B cell (primary cell): ENCODE data around the gene EDA2R. TPM values are rescaled to one million over a fixed set of nuclear protein-coding genes. Genes with fewer than 3 reads are reported as not detected.

Source experiments
- ATAC-seq: fragments of 200-7000 bp; cut with Tn5 transposase; one replicate; pipeline ENCODE4 v1.10.0; 2021; ENCODE audit warnings: low read depth, mild to moderate bottlenecking, moderate number of reproducible peaks, moderate library complexity
- CTCF ChIA-PET: fragments of 350-600 bp; sonication (Branson Sonifier 250); formaldehyde crosslinking; loops from one replicate; lab custom pipeline; 2021; ENCODE audit warnings: antibody characterized with exemption, inconsistent platforms; lab: Charles Lee
- POLR2A ChIA-PET: fragments of 350-600 bp; sonication (Branson Sonifier 250); formaldehyde crosslinking; loops from one replicate; lab custom pipeline; 2021; ENCODE audit warnings: antibody characterized with exemption; lab: Charles Lee
- DNase-seq: peaks from one replicate; pipeline ENCODE4 v3.0.0; 2013
- H2AFZ ChIP-seq: 2 replicates; pipeline ENCODE4 v1.6.1; 2012; ENCODE audit warnings: mild to moderate bottlenecking, low read depth, low read length; ENCODE audit not compliant: insufficient read depth, poor library complexity, severe bottlenecking
- H3K27ac ChIP-seq, 2 donors: 1 replicate in 1 of 2; 2 replicates in 1 of 2; pipeline ENCODE4 v1.5.1; 2012 to 2013; ENCODE audit warnings: low read length in 2 of 2, mild to moderate bottlenecking in 2 of 2, moderate library complexity in 1 of 2
- H3K27me3 ChIP-seq, 4 experiments: fragments of 200-600 bp in 1 of 4; sonication (generic) in 1 of 4; replicated peaks in 1 of 4; 1 replicate in 2 of 4; 2 replicates in 2 of 4; pipeline versions ENCODE4 v1.6.1 to v1.7.0; 2013 to 2016; ENCODE audit warnings: low read length in 3 of 4, mild to moderate bottlenecking in 2 of 4, mixed read lengths in 1 of 4, moderate library complexity in 1 of 4; ENCODE audit not compliant: insufficient read depth in 4 of 4, control insufficient read depth in 3 of 4; ENCODE audit errors: control extremely low read depth in 1 of 4
- H3K36me3 ChIP-seq, 2 experiments: replicated peaks in 1 of 2; 1 replicate in 1 of 2; 2 replicates in 1 of 2; pipeline versions ENCODE4 v1.6.1 to v1.7.1; 2013; ENCODE audit warnings: low read length in 1 of 2; ENCODE audit not compliant: insufficient read depth in 2 of 2, control insufficient read depth in 1 of 2; ENCODE audit errors: control extremely low read depth in 1 of 2, extremely low read depth in 1 of 2
- H3K4me1 ChIP-seq, 2 donors: fragments of 200-600 bp in 1 of 2; sonication (generic) in 1 of 2; 1 replicate in 1 of 2; 2 replicates in 1 of 2; pipeline versions ENCODE4 v1.5.1 to v1.6.1; 2013 to 2017; ENCODE audit warnings: low read length in 2 of 2; ENCODE audit not compliant: control insufficient read depth in 2 of 2, insufficient read depth in 2 of 2
- H3K4me2 ChIP-seq: replicated peaks from 2 replicates; pipeline ENCODE3; 2012; ENCODE audit warnings: mild to moderate bottlenecking, low read depth, low read length; ENCODE audit not compliant: poor library complexity, severe bottlenecking
- H3K4me3 ChIP-seq, 5 experiments: fragments of 200-600 bp in 1 of 5; sonication (generic) in 1 of 5; 1 replicate in 3 of 5; 2 replicates in 2 of 5; pipeline versions ENCODE4 v1.5.1 to v1.7.0; 2011 to 2016; ENCODE audit warnings: low read length in 4 of 5, mild to moderate bottlenecking in 4 of 5, low read depth in 2 of 5, control low read depth in 1 of 5, moderate library complexity in 1 of 5; ENCODE audit not compliant: insufficient read depth in 1 of 5; ENCODE audit errors: control extremely low read depth in 1 of 5, extremely low read depth in 1 of 5
- H3K79me2 ChIP-seq: fragments of 200-600 bp; sonication (generic); one replicate; pipeline ENCODE4 v1.6.0; 2016; ENCODE audit warnings: low read length; ENCODE audit not compliant: control insufficient read depth, insufficient read depth
- H3K9ac ChIP-seq: fragments of 200-600 bp; sonication (generic); 2 replicates; pipeline ENCODE4 v1.6.1; 2017; ENCODE audit warnings: mild to moderate bottlenecking, low read length, moderate library complexity
- H3K9me3 ChIP-seq, 3 donors: one replicate each; pipeline versions ENCODE4 v1.6.1 to v1.7.1; 2013; ENCODE audit warnings: low read length in 2 of 3; ENCODE audit not compliant: control insufficient read depth in 2 of 3, insufficient read depth in 1 of 3; ENCODE audit errors: control extremely low read depth in 1 of 3
- H4K20me1 ChIP-seq: 2 replicates; pipeline ENCODE4 v1.6.0; 2012; ENCODE audit warnings: mild to moderate bottlenecking, low read length; ENCODE audit not compliant: insufficient read depth, control insufficient read depth, poor library complexity, severe bottlenecking
- H3K27ac Mint-ChIP-seq: one replicate; pipeline ENCODE4 v1.8.0; 2021; ENCODE audit warnings: mixed read lengths
- H3K27me3 Mint-ChIP-seq: one replicate; pipeline ENCODE4 v1.8.0; 2021; ENCODE audit warnings: mixed read lengths
- H3K4me1 Mint-ChIP-seq: one replicate; pipeline ENCODE4 v1.8.0; 2021; ENCODE audit warnings: mixed read lengths
- H3K4me3 Mint-ChIP-seq: one replicate; pipeline ENCODE4 v1.8.0; 2021; ENCODE audit warnings: mixed read lengths
- H3K9me3 Mint-ChIP-seq: one replicate; pipeline ENCODE4 v1.8.0; 2022; ENCODE audit warnings: mixed read lengths; ENCODE audit not compliant: insufficient read depth
- CTCF ChIP-seq: fragments of 200-600 bp; IDR thresholded peaks from one replicate; pipeline ENCODE4 v1.8.0; 2022; ENCODE audit warnings: antibody characterized with exemption, mild to moderate bottlenecking
- EZH2 ChIP-seq: IDR thresholded peaks from 2 replicates; pipeline ENCODE4 v1.6.1; 2012; ENCODE audit warnings: borderline replicate concordance, low read depth, mild to moderate bottlenecking, moderate library complexity, low read length; ENCODE audit not compliant: insufficient read depth, poor library complexity, severe bottlenecking
- WGBS: methylation state at CpG from one replicate; pipeline ENCODE4 v1.1.5; 2013; ENCODE audit warnings: missing lambda C conversion rate; ENCODE audit not compliant: insufficient coverage; 5-methylcytosine and 5-hydroxymethylcytosine counted together
- intact Hi-C: fragments of 100-400 bp; cut with micrococcal nuclease; formaldehyde crosslinking; loops from one replicate; pipeline ENCODE4 v1.10.0; 2022
- polyA plus RNA-seq: library from polyadenylated mRNA; depleted of rRNA; stranded (reverse); fragments of >200 nt; gene quantifications from 2 replicates; pipeline ENCODE4 v1.2.3, GENCODE V29; 2012
- total RNA-seq, 2 donors: library from RNA; stranded (reverse); fragments of 120-200 nt in 1 of 2; gene quantifications; 1 replicate in 1 of 2; 2 replicates in 1 of 2; pipeline versions ENCODE4 v1.2.3 to v1.2.4, GENCODE V29; 2013 to 2022

Gene EDA2R
- total and polyA plus RNA-seq, 2 donors (not counting 1 experiment from before 2014, with no cell fraction given): 0.25 to 0.49 TPM

- no peaks in the 10 kb centered on the region for H3K4me1 Mint-ChIP-seq
- Histone ChIP-seq H3K4me1 (no peaks in the 10 kb centered on the region), H3K79me2 (no peaks in the 10 kb centered on the region), H3K4me3 (no peak overlapping the region), H3K9me3 (no peaks in the 10 kb centered on the region), H3K27ac (no peak overlapping the region), H3K36me3 (no peaks in the 10 kb centered on the region), H3K27me3 (no peaks in the 10 kb centered on the region), H4K20me1 (no peaks in the 10 kb centered on the region), H2AFZ (no peak overlapping the region), H3K4me2 (no peak overlapping the region), H3K9ac (no peak overlapping the region)
- ChIA-PET POLR2A (no interaction called here), CTCF (no interaction called here)
- H3K27me3 Mint-ChIP-seq: no peaks in the 10 kb centered on the region
- H3K9me3 Mint-ChIP-seq: peaks cover 4% of the 10 kb centered on the region
- intact Hi-C loops: no loop called here
- ATAC-seq: no peak
- DNase-seq: no peak
- WGBS: no CpG with 5 or more reads among the region's 1 CpG
- TF ChIP-seq CTCF: no peak
- H3K4me3 Mint-ChIP-seq: no peak overlapping the region
- H3K27ac Mint-ChIP-seq: no peak overlapping the region
Measured at GRCh38 chrX:66579219-66579618, 59.7 kb downstream of the EDA2R start.

GRCh38 chrX:66553973-66554372, 84.9 kb downstream of the EDA2R start:
- no peak overlapping the region for H3K27ac ChIP-seq
- no peaks in the 10 kb centered on the region for H4K20me1 ChIP-seq
- no peaks in the 10 kb centered on the region for H3K79me2 ChIP-seq
- intact Hi-C loops: no loop called here
- ATAC-seq: no peak
- H3K27ac Mint-ChIP-seq: no peak overlapping the region
- no peaks in the 10 kb centered on the region for H3K27me3 ChIP-seq
- no peaks in the 10 kb centered on the region for H3K9me3 ChIP-seq
- no peak overlapping the region for H3K4me3 ChIP-seq
- H3K4me1 Mint-ChIP-seq: no peaks in the 10 kb centered on the region
- H3K9ac ChIP-seq: no peak overlapping the region
- no peaks in the 10 kb centered on the region for H3K9me3 Mint-ChIP-seq
- DNase-seq: no peak
- H3K27me3 Mint-ChIP-seq: no peaks in the 10 kb centered on the region
- ChIA-PET CTCF (no interaction called here), POLR2A (no interaction called here)
- no peak for TF ChIP-seq EZH2
- TF ChIP-seq CTCF: no peak
- no peak overlapping the region for H2AFZ ChIP-seq
- no peaks in the 10 kb centered on the region for H3K36me3 ChIP-seq
- no peak overlapping the region for H3K4me3 Mint-ChIP-seq
- no peaks in the 10 kb centered on the region for H3K4me1 ChIP-seq
- no peak overlapping the region for H3K4me2 ChIP-seq
